K562 (cell line): ENCODE data around the gene PRXL2B. TPM values are rescaled to one million over a fixed set of nuclear protein-coding genes. Genes with fewer than 3 reads are reported as not detected.

Source experiments
- ATAC-seq: fragments of 200-7000 bp; cut with Tn5 transposase; 3 replicates; pipeline ENCODE4 v1.9.1; 2020; ENCODE audit warnings: moderate library complexity
- BruUV-seq: library from RNA; stranded (reverse); fragments of 400-500 nt; replicated peaks from 2 replicates; lab custom pipeline; 2021; lab: Mats Ljungman, UMichigan
- CTCF ChIA-PET: fragments of 300-600 bp; formaldehyde crosslinking; extraction: SDS; loops from one replicate; lab custom pipeline; 2021; ENCODE audit warnings: low intra/inter-chr PET ratio; lab: Yijun Ruan, JAX
- POLR2A ChIA-PET: fragments of 300-600, 350-650 bp; sonication (Branson Sonifier 250); formaldehyde crosslinking; extraction: SDS; loops from one replicate; lab custom pipeline; 2021; ENCODE audit warnings: antibody characterized with exemption, inconsistent platforms; lab: Yijun Ruan, JAX
- DNase-seq, 4 experiments: peaks; one replicate each; pipeline versions ENCODE4 v3.0.0 to v3.0.0-alpha.2; 2011 to 2018; ENCODE audit warnings: low spot score in 3 of 4, mixed read lengths in 3 of 4; ENCODE audit errors: extremely low read depth in 1 of 4
- FAIRE-seq: peaks from 2 replicates; lab custom pipeline; 2011; peaks lifted over from hg19 to GRCh38; lab: Jason Lieb, UNC
- H2AFZ ChIP-seq: 2 replicates; pipeline ENCODE4 v1.6.0; 2011; ENCODE audit warnings: low read depth, low read length, control low read depth, inconsistent platforms
- H3K27ac ChIP-seq: fragments of 200-600 bp; 3 replicates; pipeline ENCODE4 v1.8.0; 2011; ENCODE audit warnings: low read depth, mild to moderate bottlenecking, control low read depth, inconsistent platforms, low read length, moderate library complexity, mixed read lengths; ENCODE audit errors: extremely low read depth
- H3K27me3 ChIP-seq, 2 experiments: fragments of 300-600 bp in 1 of 2; 2 replicates in 1 of 2; 3 replicates in 1 of 2; pipeline versions ENCODE4 v1.6.0 to v1.8.0; 2011; ENCODE audit warnings: inconsistent platforms in 2 of 2, low read length in 2 of 2, mild to moderate bottlenecking in 1 of 2, mixed read lengths in 1 of 2, moderate library complexity in 1 of 2; ENCODE audit not compliant: control insufficient read depth in 2 of 2, insufficient read depth in 2 of 2
- H3K36me3 ChIP-seq: fragments of 300-600 bp; 3 replicates; pipeline ENCODE4 v1.8.0; 2011; ENCODE audit warnings: mild to moderate bottlenecking, low read length, inconsistent platforms; ENCODE audit not compliant: control insufficient read depth, insufficient read depth
- H3K4me1 ChIP-seq, 2 experiments: fragments of 200-600 bp in 1 of 2; replicated peaks in 1 of 2; 2 replicates in 1 of 2; 3 replicates in 1 of 2; pipeline versions ENCODE4 v1.5.1 to v1.8.0; 2011; ENCODE audit warnings: inconsistent platforms in 2 of 2, low read length in 2 of 2, mild to moderate bottlenecking in 1 of 2, mixed read lengths in 1 of 2, moderate library complexity in 1 of 2; ENCODE audit not compliant: control insufficient read depth in 2 of 2, insufficient read depth in 2 of 2
- H3K4me2 ChIP-seq: 2 replicates; pipeline ENCODE4 v1.6.1; 2011; ENCODE audit warnings: low read length, control low read depth, inconsistent platforms, mixed read lengths; ENCODE audit not compliant: insufficient read depth
- H3K4me3 ChIP-seq: fragments of 200-600 bp; sonication (generic), shearing (Covaris generic); 2 replicates; pipeline ENCODE4 v1.5.1; 2016; ENCODE audit warnings: control low read depth, inconsistent platforms
- H3K79me2 ChIP-seq: fragments of 200-600 bp; 3 replicates; pipeline ENCODE4 v1.8.0; 2011; ENCODE audit warnings: low read length, inconsistent platforms; ENCODE audit not compliant: control insufficient read depth, insufficient read depth
- H3K9ac ChIP-seq, 2 experiments: 2 replicates each; pipeline versions ENCODE4 v1.6.0 to v1.6.1; 2011; ENCODE audit warnings: low read depth in 2 of 2, low read length in 2 of 2, control low read depth in 1 of 2, inconsistent platforms in 1 of 2, mild to moderate bottlenecking in 1 of 2, mixed read lengths in 1 of 2; ENCODE audit not compliant: insufficient read depth in 1 of 2
- H3K9me1 ChIP-seq: one replicate; pipeline ENCODE4 v1.6.0; 2011; ENCODE audit warnings: inconsistent platforms, mild to moderate bottlenecking, low read length, moderate library complexity; ENCODE audit not compliant: control insufficient read depth, insufficient read depth
- H3K9me3 ChIP-seq: replicated peaks from 2 replicates; pipeline ENCODE4 v1.5.1; 2011; ENCODE audit warnings: low read depth, low read length, inconsistent platforms; ENCODE audit not compliant: control insufficient read depth, insufficient read depth
- H4K20me1 ChIP-seq: replicated peaks from 2 replicates; pipeline ENCODE4 v1.6.1; 2011; ENCODE audit warnings: low read length, inconsistent platforms, mixed read lengths; ENCODE audit not compliant: control insufficient read depth, insufficient read depth
- CBFA2T2 ChIP-seq: fragments of 450-650 bp; conservative IDR thresholded peaks from 2 replicates; pipeline ENCODE4 v1.6.1; 2017; ENCODE audit warnings: mild to moderate bottlenecking
- ZFP36 ChIP-seq: fragments of 150-350 bp; IDR thresholded peaks from 2 replicates; pipeline ENCODE4 v1.6.1; 2018; ENCODE audit warnings: low read length, low read depth; ENCODE audit not compliant: partially characterized antibody
- ZNF24 ChIP-seq: fragments of 450-650 bp; IDR thresholded peaks from 2 replicates; pipeline ENCODE4 v1.6.1; 2016
- ZNF644 ChIP-seq: fragments of 200-800 bp; sonication (Bioruptor generic); IDR thresholded peaks from 2 replicates; pipeline ENCODE4 v1.6.1; 2016; ENCODE audit warnings: low read depth, missing genetic modification characterization, missing compliant biosample characterization
- WGBS: fragments of 100-300 bp; shearing (Covaris generic); methylation state at CpG from one replicate; pipeline ENCODE4 v1.1.6; 2016; ENCODE audit warnings: low coverage, mixed read lengths; ENCODE audit not compliant: insufficient coverage; ENCODE audit errors: missing lambda C conversion rate; 5-methylcytosine and 5-hydroxymethylcytosine counted together
- in situ Hi-C: fragments of 300-500 bp; cut with MboI; formaldehyde crosslinking; loops from 4 replicates; pipeline ENCODE4 v1.15.0; 2018; ENCODE audit warnings: inconsistent platforms, mixed read lengths
- intact Hi-C: fragments of 100-400 bp; cut with micrococcal nuclease; formaldehyde crosslinking; loops from 2 replicates; pipeline ENCODE4 v1.14.2; 2022
- polyA plus RNA-seq, 8 experiments: library from polyadenylated mRNA; depleted of rRNA in 4 of 8; stranded (reverse) in 5 of 8; unstranded in 3 of 8; fragments of >200 nt; fragmentation: Nextera tagmentation in 2 of 8; fragmentation: Illumina TruSeq in 1 of 8; extraction: Ambion mirVana in 2 of 8; extraction: Trizol in 1 of 8; gene quantifications; 2 replicates each; pipeline versions ENCODE4 v1.2.1 to v1.2.3, GENCODE V29; 2011 to 2014; ENCODE audit warnings: inconsistent platforms in 1 of 8, missing spikeins in 1 of 8
- total RNA-seq, 7 experiments: library from RNA; depleted of rRNA in 6 of 7; stranded (reverse); fragments of >200 nt in 6 of 7; fragmentation: Illumina TruSeq in 2 of 7; extraction: Trizol in 2 of 7; gene quantifications; 2 replicates each; pipeline versions ENCODE4 v1.2.1 to v1.2.3, GENCODE V29; 2011 to 2021; ENCODE audit warnings: low replicate concordance in 1 of 7

The PRXL2B gene
- total and polyA plus RNA-seq, 9 of the 15 experiments (the other 6 are each of a cell fraction or from before 2014, with no cell fraction given) = 0.99 to 25.3 (median 11.8) TPM

DNA sequence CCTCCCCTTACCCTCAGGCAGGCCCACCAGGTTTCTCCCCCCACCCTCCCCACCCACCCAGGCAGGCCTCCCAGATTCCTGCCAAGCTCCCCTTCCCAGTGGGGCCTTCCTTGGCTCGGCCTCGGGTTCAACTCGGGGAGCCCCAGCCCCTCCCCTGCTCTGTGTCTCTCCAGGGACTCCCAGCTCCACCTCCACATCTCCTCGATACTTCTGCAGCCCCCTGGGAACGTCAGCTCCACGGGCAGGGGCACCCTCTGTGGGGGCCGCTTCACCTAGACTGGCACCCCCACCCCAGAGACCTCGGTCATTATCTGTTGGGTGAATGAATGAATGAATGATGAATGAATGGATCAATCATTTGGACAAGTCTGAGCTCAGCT lies 45.5 kb downstream of the PRXL2B start:
- 0% methylated on average over 8 of the region's 8 CpGs for WGBS
- no TSS peak for BruUV-seq
- CTCF ChIA-PET = no interaction called here

DNA sequence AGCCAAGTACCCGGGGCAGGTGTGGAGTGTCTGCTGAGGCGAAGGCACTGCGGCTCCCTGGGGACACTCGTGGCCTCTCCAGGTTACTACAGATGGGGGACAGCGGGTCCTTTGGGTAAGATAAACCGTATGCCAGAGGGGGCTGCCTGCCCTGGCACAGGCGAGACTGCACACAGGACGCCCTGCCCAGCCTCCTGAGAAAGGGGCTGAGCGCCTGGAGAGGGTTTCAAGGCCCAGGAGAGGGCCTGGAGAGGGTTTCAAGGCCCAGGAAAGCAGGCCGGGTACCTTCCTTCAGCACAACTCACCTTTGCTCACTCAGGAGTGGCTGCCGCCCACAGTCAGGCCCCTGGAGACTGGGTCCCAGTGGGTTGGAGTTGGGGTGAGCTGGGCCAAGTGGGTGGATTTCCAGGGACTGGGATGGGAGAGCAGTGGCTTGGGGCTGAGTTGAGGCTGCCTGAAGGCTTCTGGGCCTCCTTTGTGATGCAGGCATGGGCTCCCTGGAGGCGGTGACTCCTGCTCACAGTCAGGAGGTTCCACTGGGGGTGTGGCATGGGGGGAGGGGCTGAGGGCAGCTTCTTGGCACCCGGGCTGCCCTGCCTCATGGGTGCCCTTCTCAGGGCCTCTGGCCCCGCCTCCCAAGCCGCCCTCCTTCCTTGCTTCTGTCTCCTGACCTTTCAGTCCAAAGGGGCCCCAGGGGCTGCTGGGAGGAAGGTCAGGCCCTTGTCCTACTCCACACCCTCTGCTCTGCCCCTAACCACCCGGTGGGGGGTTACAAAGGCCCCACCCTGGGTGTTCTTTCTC lies 46.2 kb downstream of the PRXL2B start, which contains the start of gene MMEL1:
Gene MMEL1, minus strand, starts transcription at position 456 of the 801 bp plus-strand sequence. CDS start 3,532 bp downstream, outside the sequence.
- no peak within 1 kb of the TSS for H2AFZ ChIP-seq
- no peak within 1 kb of the TSS for H3K27ac ChIP-seq
- no peaks in the 10 kb centered on the region for H4K20me1 ChIP-seq
- peaks cover 0 to 5% of the 10 kb centered on the region in 2 experiments; a peak in 2 of 5 replicates for H3K27me3 ChIP-seq
- no TSS peak for BruUV-seq
- no peaks in the 10 kb centered on the region for H3K36me3 ChIP-seq
- in situ Hi-C loops = loop anchor here (10.0 kb wide), 1 partner anchor 218 kb away; the partner anchor contains the start of gene PEX10
- ChIA-PET CTCF (no interaction called here), POLR2A (interaction anchor here (0.8 kb wide), 1 partner anchor 8 kb away, joined by 3 read pairs; no protein-coding TSS in a partner anchor)
- H3K9ac ChIP-seq = peak within 1 kb of the TSS in 1 of 2 experiments; percentile 8; a peak in 1 of 4 replicates
- H3K79me2 ChIP-seq = no peaks in the 10 kb centered on the region
- intact Hi-C loops = no loop called here
- peak; percentile 39 for TF ChIP-seq ZFP36
- no peak for TF ChIP-seq CBFA2T2
- WGBS = 15% methylated on average over 15 of the region's 16 CpGs
- H3K9me3 ChIP-seq = peaks cover 10% of the 10 kb centered on the region
- no peak within 1 kb of the TSS for H3K4me2 ChIP-seq
- H3K4me3 ChIP-seq = no peak within 1 kb of the TSS
- DNase-seq (no peak), FAIRE-seq (no peak), ATAC-seq (peak; percentile 57)
- peaks cover 0 to 17% of the 10 kb centered on the region in 2 experiments; a peak in 1 of 5 replicates for H3K4me1 ChIP-seq
- H3K9me1 ChIP-seq = no peaks in the 10 kb centered on the region

More for the DNA sequence above, 45.5 kb downstream of the PRXL2B start:
- no peak for ATAC-seq
- H4K20me1 ChIP-seq = no peaks in the 10 kb centered on the region
- H3K27me3 ChIP-seq = peaks cover 0 to 8% of the 10 kb centered on the region in 2 experiments; a peak in 2 of 5 replicates
- peaks cover 10% of the 10 kb centered on the region for H3K9me3 ChIP-seq
- no peak for TF ChIP-seq ZNF644
- 0 out of 2 replicates have a peak, but pooled peaks have one; percentile 27 for TF ChIP-seq ZNF24
- H3K9me1 ChIP-seq = no peaks in the 10 kb centered on the region
- H3K79me2 ChIP-seq = no peaks in the 10 kb centered on the region
- DNase-seq = no peak
- H3K4me2 ChIP-seq = no peak overlapping the region
- no peak for FAIRE-seq
- no peak overlapping the region for H3K27ac ChIP-seq
- H3K9ac ChIP-seq = no peak overlapping the region
- POLR2A ChIA-PET = no interaction called here
- in situ Hi-C loops = loop anchor here (10.0 kb wide), 1 partner anchor 217 kb away; the partner anchor contains the start of gene PEX10
- no peak overlapping the region for H2AFZ ChIP-seq
- H3K4me1 ChIP-seq = peaks cover 0 to 17% of the 10 kb centered on the region in 2 experiments; a peak in 1 of 5 replicates
- H3K36me3 ChIP-seq = no peaks in the 10 kb centered on the region
- no peak overlapping the region for H3K4me3 ChIP-seq
- intact Hi-C loops = no loop called here
